Measurements from ENCODE around the gene AGTR1. TPM values are rescaled to one million over a fixed set of nuclear protein-coding genes. Genes with fewer than 3 reads are reported as not detected.

Gene AGTR1
- total RNA-seq, 1 donor = 10.5 TPM

DNA sequence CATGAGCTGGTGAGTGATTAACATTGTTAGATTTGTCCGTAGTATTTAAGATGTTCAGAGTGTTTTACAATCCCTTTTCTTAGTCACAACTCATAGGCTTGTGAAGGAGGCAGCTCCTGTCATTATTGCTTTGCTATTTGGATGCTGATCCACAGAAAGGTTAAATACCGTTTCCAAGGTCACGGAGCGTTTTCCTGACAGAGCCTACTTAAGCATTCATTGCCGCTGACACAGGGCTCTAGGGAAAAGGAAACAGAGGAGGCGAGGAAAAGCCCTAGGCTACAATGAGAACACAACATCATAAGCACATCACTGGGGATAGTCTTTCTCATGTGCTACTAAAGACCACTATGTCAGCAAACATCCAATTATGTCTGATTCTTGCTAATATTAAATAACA is 91.4 kb downstream of the AGTR1 start:
- no peak overlapping the region for H2AFZ ChIP-seq (ENCODE audit: low read length)
- no peak for DNase-seq (ENCODE audit: insufficient read length, low spot score, missing footprints)
- peak overlapping the region; percentile 32 for H3K4me2 ChIP-seq (ENCODE audit: insufficient read depth, low read length)
- H3K36me3 ChIP-seq (ENCODE audit: insufficient read depth, low read length) = no peaks in the 10 kb centered on the region
- no peak overlapping the region for H3K27ac ChIP-seq (ENCODE audit: low read depth, low read length)
- H3K79me2 ChIP-seq (ENCODE audit: insufficient read depth, low read length) = no peaks in the 10 kb centered on the region
- no peak for TF ChIP-seq CTCF (IDR thresholded peaks at IDR 0.05; ENCODE audit: extremely low read depth, low read depth, low read length)
- H3K9me3 ChIP-seq (ENCODE audit: low read depth, low read length) = no peaks in the 10 kb centered on the region
- H4K20me1 ChIP-seq (ENCODE audit: insufficient read depth, low read length) = no peaks in the 10 kb centered on the region
- peaks cover 2% of the 10 kb centered on the region for H3K27me3 ChIP-seq (ENCODE audit: insufficient read depth, low read length)
- no peak overlapping the region for H3K4me3 ChIP-seq (ENCODE audit: insufficient read depth, low read length)
- peaks cover 9% of the 10 kb centered on the region for H3K4me1 ChIP-seq (ENCODE audit: insufficient read depth, low read length)

GRCh38 chr3:148789906-148790305 is 92.2 kb downstream of the AGTR1 start:
- Histone ChIP-seq H4K20me1 (ENCODE audit: insufficient read depth, low read length) (no peaks in the 10 kb centered on the region), H3K27ac (ENCODE audit: low read depth, low read length) (no peak overlapping the region), H3K4me2 (ENCODE audit: insufficient read depth, low read length) (no peak overlapping the region), H3K27me3 (ENCODE audit: insufficient read depth, low read length) (peaks cover 2% of the 10 kb centered on the region), H3K4me3 (ENCODE audit: insufficient read depth, low read length) (no peak overlapping the region), H3K36me3 (ENCODE audit: insufficient read depth, low read length) (no peaks in the 10 kb centered on the region), H2AFZ (ENCODE audit: low read length) (no peak overlapping the region), H3K9me3 (ENCODE audit: low read depth, low read length) (no peaks in the 10 kb centered on the region), H3K4me1 (ENCODE audit: insufficient read depth, low read length) (peaks cover 9% of the 10 kb centered on the region), H3K79me2 (ENCODE audit: insufficient read depth, low read length) (no peaks in the 10 kb centered on the region)
- TF ChIP-seq CTCF (IDR thresholded peaks at IDR 0.05; ENCODE audit: extremely low read depth, low read depth, low read length) = no peak
- DNase-seq (ENCODE audit: insufficient read length, low spot score, missing footprints) = no peak

- Histone ChIP-seq H3K36me3 (ENCODE audit: insufficient read depth, low read length) (no peaks in the 10 kb centered on the region), H3K27ac (ENCODE audit: low read depth, low read length) (no peak overlapping the region)
- TF ChIP-seq CTCF (IDR thresholded peaks at IDR 0.05; ENCODE audit: extremely low read depth, low read depth, low read length) = no peak
These were observed 92.7 kb downstream of the AGTR1 start for GRCh38 chr3:148790370-148790769.

DNA sequence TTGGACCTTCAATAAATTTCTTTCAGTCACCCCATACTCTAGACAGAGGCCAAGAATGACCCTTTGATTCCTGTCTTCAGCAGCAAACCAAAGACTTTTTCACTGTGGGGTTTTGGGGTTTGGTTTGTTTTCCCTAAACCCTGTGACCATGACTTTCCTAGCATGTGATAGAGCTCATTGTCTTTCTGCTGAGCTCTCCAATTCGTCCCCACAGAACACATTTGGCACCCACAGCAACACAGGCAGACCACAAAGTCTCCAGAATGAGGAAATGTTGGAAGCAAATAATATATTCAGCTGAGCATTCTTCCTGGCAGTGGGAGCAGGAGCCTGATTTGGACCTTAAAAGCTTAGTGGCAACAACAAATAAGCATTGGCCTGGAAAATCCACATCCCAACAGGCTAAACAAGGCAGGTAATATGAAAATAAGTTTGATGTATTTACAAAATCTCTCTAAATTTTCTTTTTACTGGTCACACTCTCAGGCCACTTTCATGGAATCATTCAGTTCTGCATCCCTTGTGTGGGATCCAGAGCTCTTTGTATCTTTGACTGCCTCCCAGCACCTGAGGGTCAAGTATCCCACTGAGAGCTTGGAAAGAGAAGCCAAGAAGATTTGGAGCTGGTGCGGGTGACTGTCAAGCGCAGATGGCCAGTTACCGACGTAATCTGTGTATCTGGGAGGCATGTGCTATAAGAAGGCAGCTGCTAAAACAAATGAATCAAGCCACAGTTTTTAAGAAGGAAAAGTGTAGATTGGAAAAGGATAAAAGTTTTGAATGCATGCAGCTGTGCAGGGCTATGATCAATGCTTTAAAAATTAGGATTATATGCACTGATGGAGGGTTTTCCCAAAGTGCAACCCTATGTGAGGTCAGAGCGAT is 93.4 kb downstream of the AGTR1 start:
- Histone ChIP-seq H3K36me3 (ENCODE audit: insufficient read depth, low read length) (no peaks in the 10 kb centered on the region), H4K20me1 (ENCODE audit: insufficient read depth, low read length) (no peaks in the 10 kb centered on the region), H3K27me3 (ENCODE audit: insufficient read depth, low read length) (peaks cover 2% of the 10 kb centered on the region), H3K9me3 (ENCODE audit: low read depth, low read length) (no peaks in the 10 kb centered on the region), H3K4me3 (ENCODE audit: insufficient read depth, low read length) (no peak overlapping the region), H3K79me2 (ENCODE audit: insufficient read depth, low read length) (no peaks in the 10 kb centered on the region), H3K4me1 (ENCODE audit: insufficient read depth, low read length) (peaks cover 9% of the 10 kb centered on the region), H3K4me2 (ENCODE audit: insufficient read depth, low read length) (no peak overlapping the region), H3K27ac (ENCODE audit: low read depth, low read length) (no peak overlapping the region), H2AFZ (ENCODE audit: low read length) (no peak overlapping the region)
- no peak for TF ChIP-seq CTCF (IDR thresholded peaks at IDR 0.05; ENCODE audit: extremely low read depth, low read depth, low read length)
- no peak for DNase-seq (ENCODE audit: insufficient read length, low spot score, missing footprints)

More at GRCh38 chr3:148790370-148790769, 92.7 kb downstream of the AGTR1 start:
- H3K4me3 ChIP-seq (ENCODE audit: insufficient read depth, low read length) = no peak overlapping the region
- H4K20me1 ChIP-seq (ENCODE audit: insufficient read depth, low read length) = no peaks in the 10 kb centered on the region
- H3K4me1 ChIP-seq (ENCODE audit: insufficient read depth, low read length) = peaks cover 9% of the 10 kb centered on the region
- peaks cover 2% of the 10 kb centered on the region for H3K27me3 ChIP-seq (ENCODE audit: insufficient read depth, low read length)
- H3K9me3 ChIP-seq (ENCODE audit: low read depth, low read length) = no peaks in the 10 kb centered on the region
- no peaks in the 10 kb centered on the region for H3K79me2 ChIP-seq (ENCODE audit: insufficient read depth, low read length)
- DNase-seq (ENCODE audit: insufficient read length, low spot score, missing footprints) = no peak
- no peak overlapping the region for H3K4me2 ChIP-seq (ENCODE audit: insufficient read depth, low read length)
- H2AFZ ChIP-seq (ENCODE audit: low read length) = no peak overlapping the region
